SKM-1 treated with dmso at 0.1 percent for 144 hours (cell line): ENCODE results near the gene RBM33.

Source experiments
- DNase-seq: peaks from one replicate; lab custom pipeline; 2025; ENCODE audit not compliant: unreplicated experiment; lab: John Stamatoyannopoulos, UW

RBM33 gene

DNA sequence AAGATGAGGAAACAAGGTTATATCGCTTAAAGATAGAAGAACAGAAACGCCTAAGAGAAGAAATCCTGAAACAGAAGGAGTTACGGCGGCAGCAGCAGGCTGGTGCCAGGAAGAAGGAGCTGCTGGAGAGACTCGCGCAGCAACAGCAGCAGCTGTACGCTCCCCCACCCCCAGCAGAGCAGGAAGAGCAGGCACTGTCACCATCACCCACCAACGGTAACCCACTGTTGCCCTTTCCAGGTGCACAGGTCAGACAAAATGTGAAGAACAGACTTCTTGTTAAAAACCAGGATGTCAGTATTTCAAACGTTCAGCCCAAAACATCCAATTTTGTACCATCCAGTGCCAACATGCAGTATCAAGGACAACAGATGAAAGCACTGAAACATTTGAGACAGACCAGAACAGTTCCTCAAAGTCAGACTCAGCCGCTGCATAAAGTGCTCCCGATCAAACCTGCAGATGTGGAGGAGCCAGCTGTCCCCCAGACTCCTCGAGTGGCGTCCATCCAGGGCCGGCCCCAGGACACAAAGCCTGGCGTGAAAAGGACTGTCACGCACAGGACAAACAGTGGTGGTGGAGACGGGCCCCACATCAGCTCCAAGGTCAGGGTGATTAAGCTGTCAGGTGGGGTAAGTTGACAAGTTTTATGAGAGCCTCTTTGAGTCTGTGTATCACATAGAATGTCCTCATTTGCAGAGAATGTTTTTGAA, 100.7 kb downstream of the RBM33 start:
- no peak for DNase-seq

GRCh38 chr7:155745737-155746136, 101.3 kb downstream of the RBM33 start:
- no peak for DNase-seq

DNA sequence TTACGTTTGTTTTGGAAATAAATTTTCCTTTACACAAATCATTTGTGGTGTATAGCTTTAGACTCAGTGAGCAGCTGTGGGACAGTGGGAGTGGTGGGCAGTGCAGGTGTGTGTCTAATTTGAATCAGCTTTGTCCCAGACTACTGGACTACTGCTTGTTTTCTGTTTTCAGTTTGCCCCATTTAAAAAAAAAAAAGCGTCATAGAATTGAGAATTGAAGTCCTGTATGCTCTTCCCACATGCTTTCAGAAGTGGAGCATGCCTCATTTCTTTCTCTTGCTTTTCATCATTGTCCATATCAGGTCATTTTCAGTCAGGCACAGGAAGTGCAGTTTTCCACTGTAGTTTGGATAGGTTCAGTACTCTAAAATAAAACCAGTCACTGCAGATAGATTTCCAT, 101.7 kb downstream of the RBM33 start:
- DNase-seq, result no peak

- no peak for DNase-seq
These were observed 102.7 kb downstream of the RBM33 start for GRCh38 chr7:155747209-155747608.

GRCh38 chr7:155749578-155749977, 105.1 kb downstream of the RBM33 start:
- DNase-seq, result no peak

GRCh38 chr7:155750255-155751125, 106.0 kb downstream of the RBM33 start:
- DNase-seq, result no peak

- no peak for DNase-seq
These were observed 106.9 kb downstream of the RBM33 start for GRCh38 chr7:155751409-155751808.

DNA sequence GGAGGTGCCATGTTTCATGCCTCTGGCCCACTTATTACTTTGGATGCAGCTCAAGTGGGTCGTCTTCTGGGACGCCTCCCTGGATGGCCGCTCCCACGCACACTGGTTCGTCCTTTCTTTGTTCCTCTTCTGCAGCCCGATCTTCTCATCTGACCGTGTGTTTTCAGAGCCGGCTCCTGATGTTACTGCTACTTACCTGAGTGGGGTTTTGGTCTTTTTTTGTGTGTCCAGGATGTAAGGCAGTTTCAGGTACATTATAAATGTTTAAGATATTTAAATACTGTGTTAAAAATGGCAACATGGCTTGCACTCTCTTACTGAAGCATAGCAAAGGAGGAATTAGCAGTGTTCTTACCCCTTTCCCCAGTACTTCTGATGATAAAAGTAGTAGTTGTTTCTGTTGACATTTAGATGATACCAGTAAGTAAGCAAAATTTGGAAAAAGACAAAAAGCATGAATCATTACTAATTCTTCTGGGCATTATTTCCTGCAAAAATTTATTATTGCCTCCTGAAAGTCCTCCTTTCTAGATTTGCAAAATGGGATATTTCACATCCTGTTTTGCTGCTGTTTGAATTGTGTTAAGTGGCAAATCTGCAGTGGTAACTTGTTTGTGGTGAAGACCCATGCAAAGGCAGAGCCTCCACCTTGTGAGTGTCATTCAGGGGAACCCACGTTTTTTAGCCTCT, 108.4 kb downstream of the RBM33 start:
- DNase-seq, result no peak

GRCh38 chr7:155753446-155753965, 109.0 kb downstream of the RBM33 start:
- no peak for DNase-seq

GRCh38 chr7:155754165-155754564, 109.7 kb downstream of the RBM33 start:
- no peak for DNase-seq

DNA sequence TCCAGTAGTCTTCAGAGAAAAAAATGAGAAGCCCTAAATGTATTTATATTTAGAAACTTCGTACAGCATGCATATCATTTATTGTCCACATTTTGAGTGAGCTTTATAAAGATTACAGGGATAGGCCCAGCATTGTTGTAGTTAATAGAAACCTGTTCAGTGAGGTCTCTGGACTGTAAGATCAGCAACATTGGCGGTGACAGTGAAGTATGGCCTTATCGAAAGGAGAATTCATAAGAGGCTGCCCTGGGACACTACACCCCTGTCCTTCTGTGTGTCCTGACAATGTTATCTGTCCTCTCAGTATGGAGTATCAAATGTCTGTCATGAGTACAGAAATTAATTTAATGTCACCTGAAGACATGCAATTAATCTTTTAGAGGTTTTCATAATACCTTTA, 110.6 kb downstream of the RBM33 start:
- DNase-seq, result no peak

DNA sequence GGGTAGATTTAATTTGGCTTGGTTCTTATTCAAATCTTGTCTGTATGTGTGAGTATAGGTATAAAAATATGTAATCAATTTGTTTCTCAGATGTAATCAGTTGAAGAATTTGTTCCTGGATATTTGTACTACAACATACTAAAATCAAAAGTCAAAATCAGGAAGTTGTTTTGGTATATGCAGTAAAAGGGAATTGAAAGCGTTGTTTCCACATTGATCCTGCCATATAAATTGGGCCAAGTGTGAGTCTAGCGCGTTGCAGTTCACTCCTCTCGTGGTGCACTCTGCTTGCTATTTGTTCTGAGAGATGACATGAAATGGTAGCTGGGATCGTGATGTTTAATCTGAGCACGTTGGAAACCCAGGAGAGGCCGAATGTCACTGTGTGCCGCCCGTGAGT, 111.9 kb downstream of the RBM33 start:
- peak; percentile 9 for DNase-seq

- no peak for DNase-seq
These were observed 113.9 kb downstream of the RBM33 start for GRCh38 chr7:155758348-155758747.

GRCh38 chr7:155759740-155760430, 115.4 kb downstream of the RBM33 start:
- DNase-seq, result no peak

DNA sequence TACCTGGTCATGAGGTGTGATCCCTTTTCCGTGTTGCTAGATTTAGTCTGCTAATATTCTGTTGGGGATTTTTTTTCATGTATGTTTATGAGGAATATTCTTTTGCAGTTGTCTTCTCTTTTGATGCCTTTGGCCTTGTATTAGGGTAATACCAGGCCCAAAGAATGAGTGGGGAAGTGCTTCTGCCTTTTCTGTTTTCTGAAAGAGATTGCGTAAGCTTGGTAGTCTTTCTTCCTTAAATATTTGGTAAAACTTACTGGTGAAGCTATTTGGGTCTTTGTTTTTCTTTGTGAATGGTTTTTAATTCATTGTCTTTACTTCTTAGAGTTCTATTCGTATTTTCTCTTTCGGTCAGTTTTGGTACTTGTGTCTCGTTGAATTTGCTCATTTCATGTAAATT, 116.7 kb downstream of the RBM33 start:
- peak; percentile 20 for DNase-seq

GRCh38 chr7:155762036-155762435, 117.6 kb downstream of the RBM33 start:
- no peak for DNase-seq

GRCh38 chr7:155762655-155763054, 118.2 kb downstream of the RBM33 start:
- DNase-seq, result no peak

- DNase-seq, result no peak
These were observed 118.7 kb downstream of the RBM33 start for GRCh38 chr7:155763122-155763521.

- no peak for DNase-seq
These were observed 119.4 kb downstream of the RBM33 start for GRCh38 chr7:155763691-155764437.

DNA sequence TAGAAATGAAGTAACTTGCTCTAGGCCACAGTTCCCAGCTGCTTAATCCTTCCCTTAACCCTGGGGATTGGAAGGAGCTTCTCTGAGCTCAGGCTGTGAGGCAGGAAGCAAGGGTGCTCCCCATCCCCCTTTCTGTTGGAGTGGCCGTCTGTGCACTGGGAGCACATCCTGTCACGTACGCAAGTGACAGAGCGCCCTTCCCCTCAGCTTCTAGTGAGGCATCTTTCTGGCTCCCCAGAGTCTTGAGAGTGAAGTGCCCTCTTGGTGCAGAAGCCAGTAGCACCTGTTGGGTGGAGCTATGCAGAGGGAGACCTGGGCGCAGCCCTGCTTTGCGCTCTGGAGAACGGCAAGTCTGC, 120.0 kb downstream of the RBM33 start:
- no peak for DNase-seq
